ACC112 (cell line): ENCODE data around the gene C4orf33.

Experiments
- H2AFZ ChIP-seq: fragments of 200-600 bp; sonication (generic); one replicate; pipeline ENCODE4 v1.6.0; 2017; ENCODE audit warnings: antibody characterized with exemption, low read length; ENCODE audit not compliant: unreplicated experiment
- H3K27ac ChIP-seq: fragments of 200-600 bp; sonication (generic); 2 replicates; pipeline ENCODE4 v1.5.1; 2014; ENCODE audit warnings: low read depth, mild to moderate bottlenecking, antibody characterized with exemption, low read length, moderate library complexity
- H3K27me3 ChIP-seq: fragments of 200-600 bp; sonication (generic); 2 replicates; pipeline ENCODE4 v1.6.1; 2014; ENCODE audit warnings: mild to moderate bottlenecking, antibody characterized with exemption, low read length, moderate library complexity, mixed read lengths; ENCODE audit not compliant: insufficient read depth
- H3K36me3 ChIP-seq: fragments of 200-600 bp; sonication (generic); 2 replicates; pipeline ENCODE4 v1.6.1; 2016; ENCODE audit warnings: mild to moderate bottlenecking, antibody characterized with exemption, low read length, moderate library complexity, mixed read lengths; ENCODE audit not compliant: insufficient read depth
- H3K4me1 ChIP-seq: fragments of 200-600 bp; sonication (generic); one replicate; pipeline ENCODE4 v1.6.1; 2016; ENCODE audit warnings: low read length, mixed read lengths; ENCODE audit not compliant: insufficient read depth, unreplicated experiment, control insufficient read depth
- H3K4me3 ChIP-seq: fragments of 200-600 bp; sonication (generic); 2 replicates; pipeline ENCODE4 v1.5.1; 2014; ENCODE audit warnings: mild to moderate bottlenecking, low read depth, low read length
- H3K79me2 ChIP-seq: fragments of 200-600 bp; sonication (generic); one replicate; pipeline ENCODE4 v1.6.0; 2016; ENCODE audit warnings: low read length; ENCODE audit not compliant: control insufficient read depth, unreplicated experiment, insufficient read depth

The C4orf33 gene

DNA sequence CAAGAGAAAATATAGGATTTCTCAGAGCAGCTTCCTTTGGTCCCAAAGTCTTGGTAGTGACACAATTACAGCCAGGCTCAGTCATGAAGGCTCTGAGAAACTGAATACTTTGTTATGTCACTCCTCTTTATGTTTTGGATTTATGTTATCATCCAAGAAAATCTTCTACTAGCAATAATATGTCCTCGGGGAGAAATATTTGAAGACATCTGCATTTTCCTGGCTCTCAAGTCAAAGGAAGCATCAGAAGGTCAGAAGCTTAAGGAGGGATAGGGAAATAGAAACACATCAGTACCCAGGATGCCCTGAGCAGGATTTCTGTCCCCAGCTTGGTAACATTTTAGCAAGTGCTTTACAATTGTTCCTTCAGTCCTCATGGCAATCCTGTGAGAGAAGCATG is 54.0 kb downstream of the C4orf33 start:
- no peak overlapping the region for H2AFZ ChIP-seq
- no peaks in the 10 kb centered on the region for H3K36me3 ChIP-seq

DNA sequence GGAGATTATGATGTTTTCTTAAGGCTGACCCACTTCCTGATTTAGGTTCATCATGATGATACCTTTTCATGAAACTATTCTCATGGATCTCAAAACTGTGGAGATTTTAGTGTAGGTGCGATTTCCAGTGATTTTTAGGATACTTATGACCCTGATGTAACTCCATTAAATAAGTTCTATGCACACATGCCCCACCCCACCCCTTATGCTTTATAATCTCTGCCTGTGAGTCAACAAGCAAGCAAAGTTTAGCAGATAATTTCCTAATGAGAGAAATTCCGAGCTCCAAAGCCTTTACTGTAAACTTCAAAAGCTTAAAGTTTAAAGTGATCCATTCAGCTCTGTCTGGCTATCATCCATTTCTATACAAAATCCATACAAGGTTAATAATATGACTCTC is 56.4 kb downstream of the C4orf33 start:
- H3K79me2 ChIP-seq = no peaks in the 10 kb centered on the region
- no peaks in the 10 kb centered on the region for H3K27me3 ChIP-seq
- no peak overlapping the region for H3K27ac ChIP-seq
- H3K36me3 ChIP-seq = no peaks in the 10 kb centered on the region
- no peaks in the 10 kb centered on the region for H3K4me1 ChIP-seq
- no peak overlapping the region for H3K4me3 ChIP-seq
- H2AFZ ChIP-seq = no peak overlapping the region

More for the DNA sequence above, 54.0 kb downstream of the C4orf33 start:
- Histone ChIP-seq H3K79me2 (no peaks in the 10 kb centered on the region), H3K4me3 (no peak overlapping the region), H3K27me3 (no peaks in the 10 kb centered on the region), H3K27ac (no peak overlapping the region), H3K4me1 (no peaks in the 10 kb centered on the region)

DNA sequence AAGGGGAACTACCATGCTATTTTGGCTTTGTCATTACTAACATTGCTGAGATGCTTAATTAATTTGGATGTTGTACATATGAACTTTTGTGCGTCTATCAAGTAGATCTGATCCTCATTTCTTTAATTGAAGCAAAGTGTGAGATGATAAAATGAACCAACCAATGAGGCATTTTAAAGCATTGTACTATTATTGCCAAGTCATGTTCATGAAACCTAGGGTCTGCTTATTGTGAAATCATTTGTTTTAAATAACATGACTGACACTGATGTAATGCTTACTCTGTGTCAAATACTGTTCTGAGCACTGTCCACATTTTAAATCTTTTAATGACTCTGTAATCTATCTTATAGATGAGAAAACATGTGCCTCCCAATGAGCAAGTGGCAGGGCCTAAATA is 57.7 kb downstream of the C4orf33 start:
- Histone ChIP-seq H3K27me3 (no peaks in the 10 kb centered on the region), H3K4me3 (no peak overlapping the region), H3K4me1 (no peaks in the 10 kb centered on the region), H3K79me2 (no peaks in the 10 kb centered on the region), H3K27ac (no peak overlapping the region), H3K36me3 (no peaks in the 10 kb centered on the region), H2AFZ (no peak overlapping the region)

DNA sequence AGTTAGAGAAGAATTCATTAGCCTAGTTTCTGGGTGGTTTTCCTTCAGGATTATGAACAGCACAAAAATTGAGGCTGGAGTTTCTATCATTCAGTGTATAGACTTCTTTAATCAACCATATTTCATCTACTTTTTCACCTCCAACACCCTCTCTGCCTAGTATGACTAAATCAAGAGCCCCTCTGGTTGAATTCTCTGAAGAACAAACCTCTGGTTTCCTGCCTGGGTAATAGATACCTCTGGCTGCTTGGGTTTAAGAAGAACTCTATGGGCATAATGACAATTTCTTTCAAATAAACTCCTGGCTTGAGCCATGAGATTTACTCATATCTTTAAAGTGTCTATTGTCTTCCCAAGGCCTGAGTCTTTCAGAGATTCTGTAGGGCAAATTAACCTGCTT is 66.5 kb downstream of the C4orf33 start:
- H3K4me3 ChIP-seq = no peak overlapping the region
- no peaks in the 10 kb centered on the region for H3K36me3 ChIP-seq
- H3K27me3 ChIP-seq = peaks cover 15% of the 10 kb centered on the region
- H3K4me1 ChIP-seq = no peaks in the 10 kb centered on the region
- H2AFZ ChIP-seq = no peak overlapping the region
- no peak overlapping the region for H3K27ac ChIP-seq
- H3K79me2 ChIP-seq = no peaks in the 10 kb centered on the region

DNA sequence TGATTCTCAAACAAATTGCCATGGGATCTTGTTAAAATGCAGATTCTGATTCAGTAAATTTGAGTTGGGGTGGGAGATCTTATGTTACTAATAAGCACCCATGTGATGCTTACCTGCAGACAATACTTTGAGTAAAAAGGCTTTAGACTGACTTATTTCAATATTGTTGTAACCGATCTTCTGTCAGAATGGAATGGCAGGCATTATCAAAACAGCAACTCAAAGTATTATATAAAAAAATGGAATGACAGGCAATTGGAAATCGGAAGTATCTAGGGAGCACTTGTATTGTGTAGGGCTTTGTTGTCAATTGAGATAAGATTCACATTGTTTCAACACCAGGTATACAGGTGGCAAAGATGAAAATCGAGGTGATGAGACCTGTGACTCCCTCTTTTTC is 67.5 kb downstream of the C4orf33 start:
- Histone ChIP-seq H2AFZ (no peak overlapping the region), H3K4me3 (no peak overlapping the region), H3K27ac (no peak overlapping the region), H3K79me2 (no peaks in the 10 kb centered on the region), H3K36me3 (no peaks in the 10 kb centered on the region), H3K27me3 (peaks cover 23% of the 10 kb centered on the region), H3K4me1 (no peaks in the 10 kb centered on the region)

DNA sequence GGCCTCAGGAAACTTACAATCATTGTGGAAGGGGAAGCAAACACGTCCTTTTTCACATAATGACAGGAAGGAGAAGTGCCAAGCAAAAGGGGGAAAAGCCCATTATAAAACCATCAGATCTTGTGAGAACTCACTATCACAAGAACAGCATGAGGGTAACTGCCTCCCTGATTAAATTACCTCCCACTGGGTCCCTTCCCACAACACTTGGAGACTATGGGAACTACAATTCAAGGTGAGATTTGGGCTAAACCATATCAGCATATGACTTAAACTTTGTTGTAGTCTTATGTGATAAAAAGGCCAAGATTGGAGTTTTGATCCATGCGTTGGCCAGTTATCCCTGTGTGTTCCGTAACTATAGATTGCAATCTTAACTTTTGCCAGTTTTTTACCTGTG is 68.3 kb downstream of the C4orf33 start:
- H3K4me3 ChIP-seq = no peak overlapping the region
- H3K27me3 ChIP-seq = peaks cover 23% of the 10 kb centered on the region
- no peak overlapping the region for H3K27ac ChIP-seq
- H3K4me1 ChIP-seq = no peaks in the 10 kb centered on the region
- H3K79me2 ChIP-seq = no peaks in the 10 kb centered on the region
- no peak overlapping the region for H2AFZ ChIP-seq
- H3K36me3 ChIP-seq = no peaks in the 10 kb centered on the region
